ENCODE data around the gene PDE6G.

Gene PDE6G

DNA sequence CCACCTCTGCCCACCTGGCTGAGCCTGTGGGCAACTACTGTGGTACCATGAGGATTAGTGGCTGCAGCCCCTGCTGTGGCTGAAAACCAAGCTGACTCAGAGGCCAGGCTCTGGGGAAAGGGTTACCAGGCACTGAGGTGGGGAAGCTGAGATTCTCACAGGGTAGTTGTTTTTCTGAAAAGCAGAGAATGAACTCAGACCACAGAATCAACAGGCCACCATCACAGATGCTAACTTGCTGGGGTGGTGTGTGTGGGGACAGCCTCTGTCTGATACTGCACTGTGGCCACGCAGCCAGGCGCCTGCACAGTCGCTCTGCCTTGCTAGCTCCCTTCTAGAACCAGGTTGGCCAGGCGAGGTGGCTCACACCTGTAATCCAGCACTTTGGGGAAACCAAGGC lies 48.3 kb downstream of the PDE6G start:
- DNase-seq = no peak
- Mint-ChIP-seq H3K36me3 (ENCODE audit: low read depth) (peaks cover 83% of the 10 kb centered on the region), H3K4me1 (ENCODE audit: low read depth) (peaks cover 3% of the 10 kb centered on the region), H3K27ac (peak overlapping the region; percentile 72), H3K27me3 (no peaks in the 10 kb centered on the region), H3K4me3 (no peak overlapping the region), H3K9me3 (no peaks in the 10 kb centered on the region)

DNA sequence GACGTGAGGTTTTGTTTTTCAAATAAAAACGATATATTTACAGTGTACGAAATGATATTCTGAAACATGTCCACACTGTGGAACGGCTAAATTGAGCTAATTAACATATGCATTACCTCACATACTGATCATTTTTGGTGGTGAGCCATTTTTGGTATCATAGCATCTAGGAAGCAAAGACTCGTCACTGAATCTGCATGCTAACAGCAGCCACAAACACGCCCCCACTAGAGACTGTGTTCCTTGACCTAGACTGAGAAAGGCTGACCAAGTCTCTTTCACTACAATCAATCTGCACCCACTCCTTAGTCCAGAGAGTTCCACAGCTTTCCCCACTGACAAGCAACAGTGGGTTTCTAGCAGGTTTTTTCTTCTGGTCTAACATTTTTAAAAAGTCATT lies 48.9 kb downstream of the PDE6G start:
- H3K27me3 Mint-ChIP-seq = no peaks in the 10 kb centered on the region
- no peak for DNase-seq
- peak overlapping the region; percentile 72 for H3K27ac Mint-ChIP-seq
- peaks cover 3% of the 10 kb centered on the region for H3K4me1 Mint-ChIP-seq (ENCODE audit: low read depth)
- no peaks in the 10 kb centered on the region for H3K9me3 Mint-ChIP-seq
- H3K4me3 Mint-ChIP-seq = no peak overlapping the region
- H3K36me3 Mint-ChIP-seq (ENCODE audit: low read depth) = peaks cover 82% of the 10 kb centered on the region

DNA sequence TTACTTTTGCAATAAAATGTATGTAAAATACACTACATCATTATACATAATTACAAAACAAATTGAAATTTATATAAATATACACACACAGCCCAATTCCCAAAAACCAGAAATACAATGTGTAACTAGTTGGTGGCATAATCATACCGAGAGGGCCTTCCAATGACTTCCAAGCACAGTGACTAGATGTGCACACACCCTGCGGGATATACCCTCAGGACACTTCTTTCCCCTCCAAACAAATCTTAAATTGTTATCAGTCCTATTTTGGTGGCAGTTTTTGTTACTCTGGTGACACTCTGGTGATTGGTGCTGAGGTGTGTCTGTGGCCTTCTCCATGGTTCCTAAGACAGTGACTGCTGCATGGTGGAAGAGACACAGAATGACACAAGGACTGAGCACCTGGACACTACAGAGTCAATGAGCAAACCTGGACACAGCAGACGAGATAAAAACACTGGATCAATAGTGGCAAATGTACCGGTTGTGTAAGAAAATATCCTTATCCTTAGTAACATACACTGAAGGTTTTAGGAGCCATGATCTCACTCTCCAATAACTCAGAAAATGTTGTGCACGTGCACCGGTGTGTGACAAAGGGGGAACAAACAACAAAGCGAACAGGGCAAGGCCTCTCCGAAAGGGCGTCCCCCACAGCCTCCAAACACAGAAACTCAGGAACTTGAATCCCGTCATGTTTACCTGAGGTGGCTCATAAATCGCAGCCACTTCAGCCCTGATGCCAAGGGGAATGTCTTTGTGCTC lies 52.3 kb downstream of the PDE6G start:
- H3K4me1 Mint-ChIP-seq (ENCODE audit: low read depth) = peaks cover 5% of the 10 kb centered on the region
- no peak overlapping the region for H3K4me3 Mint-ChIP-seq
- H3K9me3 Mint-ChIP-seq = no peaks in the 10 kb centered on the region
- no peak for DNase-seq
- peaks cover 89% of the 10 kb centered on the region for H3K36me3 Mint-ChIP-seq (ENCODE audit: low read depth)
- H3K27ac Mint-ChIP-seq = no peak overlapping the region
- H3K27me3 Mint-ChIP-seq = no peaks in the 10 kb centered on the region

DNA sequence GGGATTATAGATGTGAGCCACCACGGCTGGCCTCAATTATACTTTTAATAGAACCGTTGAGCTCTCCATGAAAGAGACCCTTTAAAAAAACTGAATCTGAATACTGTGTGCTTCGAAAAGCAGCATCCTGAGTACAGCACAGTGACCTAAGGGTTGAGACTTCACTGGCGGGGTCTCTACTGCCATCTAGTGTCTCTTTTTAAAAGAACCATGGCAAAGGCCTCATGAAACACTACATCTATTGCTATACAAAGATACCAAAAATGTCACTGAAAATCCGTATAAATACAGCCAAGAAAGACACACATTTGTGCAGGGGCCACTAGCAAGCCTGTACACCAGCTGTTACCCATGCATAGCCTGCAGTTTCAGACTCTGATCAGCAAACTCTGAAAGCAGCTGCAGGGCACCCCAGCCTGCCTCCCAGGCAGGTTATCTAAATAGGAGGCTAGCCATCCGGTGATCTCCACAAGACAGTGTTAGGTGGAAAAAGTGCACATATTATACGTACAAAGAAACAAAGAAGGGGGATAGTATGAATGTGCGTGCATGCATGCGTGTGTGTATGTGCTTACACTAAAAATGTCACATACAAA lies 54.7 kb downstream of the PDE6G start:
- Mint-ChIP-seq H3K4me3 (no peak overlapping the region), H3K9me3 (no peaks in the 10 kb centered on the region), H3K4me1 (ENCODE audit: low read depth) (peaks cover 4% of the 10 kb centered on the region), H3K27me3 (no peaks in the 10 kb centered on the region), H3K27ac (no peak overlapping the region), H3K36me3 (ENCODE audit: low read depth) (peaks cover 89% of the 10 kb centered on the region)
- DNase-seq = no peak

All from activated T-cell treated with anti-CD3 and anti-CD28 coated beads, Interleukin-2, amount 50 U/mL, for 24 hours (primary cell).